Measurements from ENCODE around the gene ARHGAP25. TPM values are rescaled to one million over a fixed set of nuclear protein-coding genes. Genes with fewer than 3 reads are reported as not detected.

The ARHGAP25 gene
- total RNA-seq, 4 donors from 2014 or later, result 3.7 to 9.3 (median 5.4) TPM

GRCh38 chr2:68796295-68796905 is 61.8 kb downstream of the ARHGAP25 start:
- H3K4me3 ChIP-seq, result no peak overlapping the region
- H3K27ac ChIP-seq (replicated peaks in 1 of 4), result no peak overlapping the region
- H3K27me3 ChIP-seq, result no peaks in the 10 kb centered on the region
- WGBS, result 86% methylated on average over 3 of the region's 3 CpGs
- no peaks in the 10 kb centered on the region for H3K9me3 ChIP-seq
- TF ChIP-seq POLR2AphosphoS5 (IDR thresholded peaks at IDR 0.05) (no peak), EP300 (IDR thresholded peaks at IDR 0.05) (no peak), POLR2A (IDR thresholded peaks at IDR 0.05; ENCODE audit: low read depth) (no peak)
- TF ChIP-seq, protein P1, sequence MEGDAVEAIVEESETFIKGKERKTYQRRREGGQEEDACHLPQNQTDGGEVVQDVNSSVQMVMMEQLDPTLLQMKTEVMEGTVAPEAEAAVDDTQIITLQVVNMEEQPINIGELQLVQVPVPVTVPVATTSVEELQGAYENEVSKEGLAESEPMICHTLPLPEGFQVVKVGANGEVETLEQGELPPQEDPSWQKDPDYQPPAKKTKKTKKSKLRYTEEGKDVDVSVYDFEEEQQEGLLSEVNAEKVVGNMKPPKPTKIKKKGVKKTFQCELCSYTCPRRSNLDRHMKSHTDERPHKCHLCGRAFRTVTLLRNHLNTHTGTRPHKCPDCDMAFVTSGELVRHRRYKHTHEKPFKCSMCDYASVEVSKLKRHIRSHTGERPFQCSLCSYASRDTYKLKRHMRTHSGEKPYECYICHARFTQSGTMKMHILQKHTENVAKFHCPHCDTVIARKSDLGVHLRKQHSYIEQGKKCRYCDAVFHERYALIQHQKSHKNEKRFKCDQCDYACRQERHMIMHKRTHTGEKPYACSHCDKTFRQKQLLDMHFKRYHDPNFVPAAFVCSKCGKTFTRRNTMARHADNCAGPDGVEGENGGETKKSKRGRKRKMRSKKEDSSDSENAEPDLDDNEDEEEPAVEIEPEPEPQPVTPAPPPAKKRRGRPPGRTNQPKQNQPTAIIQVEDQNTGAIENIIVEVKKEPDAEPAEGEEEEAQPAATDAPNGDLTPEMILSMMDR (IDR thresholded peaks at IDR 0.05), result no peak
- H3K4me1 ChIP-seq, result peaks cover 0 to 4% (median 0%) of the 10 kb centered on the region in 4 donors
- DNase-seq (ENCODE audit: extremely low spot score), result no peak
- H3K36me3 ChIP-seq, result peaks cover 0 to 4% (median 0%) of the 10 kb centered on the region in 4 donors
- intact Hi-C loops (cut with DNase I), result no loop called here

DNA sequence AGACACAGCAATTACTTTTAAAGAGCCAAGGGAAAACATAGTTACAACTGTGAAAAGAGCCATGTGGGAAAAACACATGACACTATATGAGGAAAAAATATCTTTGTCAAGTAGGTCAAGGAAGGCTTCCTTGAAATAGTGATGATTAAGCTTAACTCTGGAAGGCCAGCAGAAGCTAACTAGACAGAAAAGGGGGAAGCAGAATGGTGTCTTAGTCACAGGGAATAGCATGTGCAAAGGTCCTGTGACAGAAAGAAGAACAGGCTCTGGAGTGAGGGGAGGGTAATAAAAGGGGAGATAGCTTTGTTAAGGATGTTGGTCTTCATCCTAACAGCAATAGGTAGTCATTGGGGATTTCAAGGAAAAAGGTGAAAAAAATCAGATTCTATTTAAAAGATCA is 64.0 kb downstream of the ARHGAP25 start:
- H3K27me3 ChIP-seq, result no peaks in the 10 kb centered on the region
- peaks cover 0 to 4% (median 0%) of the 10 kb centered on the region in 4 donors for H3K36me3 ChIP-seq
- no peaks in the 10 kb centered on the region for H3K9me3 ChIP-seq
- H3K4me1 ChIP-seq, result peaks cover 0 to 4% (median 0%) of the 10 kb centered on the region in 4 donors
- intact Hi-C loops (cut with DNase I), result no loop called here
- TF ChIP-seq, protein P1 (IDR thresholded peaks at IDR 0.05), result no peak
- TF ChIP-seq POLR2A (IDR thresholded peaks at IDR 0.05; ENCODE audit: low read depth), result no peak
- no peak for TF ChIP-seq POLR2AphosphoS5 (IDR thresholded peaks at IDR 0.05)
- TF ChIP-seq EP300 (IDR thresholded peaks at IDR 0.05), result no peak
- no peak overlapping the region for H3K4me3 ChIP-seq
- DNase-seq (ENCODE audit: extremely low spot score), result no peak
- H3K27ac ChIP-seq (replicated peaks in 1 of 4), result no peak overlapping the region

DNA sequence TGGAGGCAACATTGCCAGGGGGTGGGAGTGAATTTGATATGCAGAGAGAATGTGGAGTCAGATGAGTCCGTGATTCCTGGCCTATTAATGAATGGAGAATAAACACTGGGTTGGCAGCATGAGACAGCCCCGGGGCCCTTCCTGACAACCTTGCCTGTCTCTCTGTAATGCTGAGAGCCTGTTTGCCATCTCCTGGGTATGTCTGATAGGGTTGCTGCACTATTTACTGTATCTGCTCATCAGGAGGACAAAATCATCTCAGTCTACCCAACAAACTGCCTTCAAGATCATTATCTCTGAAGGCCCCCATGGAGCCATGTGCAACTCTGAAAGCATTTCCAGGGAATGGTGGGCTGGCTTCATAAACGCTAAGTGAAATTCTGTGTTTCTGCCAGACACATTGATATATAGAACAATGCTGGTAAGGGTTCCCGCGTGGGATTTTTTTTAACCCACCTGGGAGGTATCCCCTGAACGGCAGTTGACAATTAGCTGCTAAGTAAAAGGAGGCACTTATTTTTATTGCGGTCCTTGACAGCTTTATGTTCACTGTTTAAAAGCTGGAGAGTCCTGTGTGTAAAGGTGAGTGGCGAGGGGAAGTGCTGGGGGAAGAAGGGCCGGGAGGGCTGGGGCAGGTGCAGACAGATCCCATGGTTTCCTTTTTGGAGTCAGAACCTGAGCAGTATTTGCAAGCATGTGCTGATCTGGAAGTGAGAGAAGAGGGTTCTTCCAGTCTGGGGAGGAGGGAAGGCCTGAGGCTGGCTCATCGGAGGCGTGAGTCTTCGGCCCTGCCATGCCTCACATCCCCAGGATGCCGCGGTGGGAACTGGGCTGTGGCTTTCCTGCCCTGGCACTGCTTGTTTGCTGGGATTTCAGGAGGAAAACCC is 64.8 kb downstream of the ARHGAP25 start:
- TF ChIP-seq POLR2AphosphoS5 (IDR thresholded peaks at IDR 0.05) (no peak), EP300 (IDR thresholded peaks at IDR 0.05) (no peak), POLR2A (IDR thresholded peaks at IDR 0.05; ENCODE audit: low read depth) (no peak)
- TF ChIP-seq, protein P1 (IDR thresholded peaks at IDR 0.05), result no peak
- Histone ChIP-seq H3K36me3 (peaks cover 0 to 4% (median 0%) of the 10 kb centered on the region in 4 donors), H3K27me3 (no peaks in the 10 kb centered on the region), H3K27ac (replicated peaks in 1 of 4) (no peak overlapping the region), H3K9me3 (no peaks in the 10 kb centered on the region), H3K4me1 (peaks cover 0 to 4% (median 0%) of the 10 kb centered on the region in 4 donors), H3K4me3 (no peak overlapping the region)
- intact Hi-C loops (cut with DNase I), result no loop called here
- WGBS, result 81% methylated on average over 14 of the region's 14 CpGs
- DNase-seq (ENCODE audit: extremely low spot score), result no peak

- TF ChIP-seq EP300 (IDR thresholded peaks at IDR 0.05), result no peak
- no peak for TF ChIP-seq POLR2AphosphoS5 (IDR thresholded peaks at IDR 0.05)
- no peak for TF ChIP-seq POLR2A (IDR thresholded peaks at IDR 0.05; ENCODE audit: low read depth)
- TF ChIP-seq, protein P1 (IDR thresholded peaks at IDR 0.05), result no peak
- Histone ChIP-seq H3K9me3 (no peaks in the 10 kb centered on the region), H3K4me3 (no peak overlapping the region), H3K36me3 (peaks cover 0 to 4% (median 0%) of the 10 kb centered on the region in 4 donors), H3K27me3 (no peaks in the 10 kb centered on the region), H3K27ac (replicated peaks in 1 of 4) (no peak overlapping the region), H3K4me1 (peaks cover 0 to 4% (median 0%) of the 10 kb centered on the region in 4 donors)
- 88% methylated on average over 4 of the region's 4 CpGs for WGBS
- intact Hi-C loops (cut with DNase I), result no loop called here
- no peak for DNase-seq (ENCODE audit: extremely low spot score)
These were observed 65.4 kb downstream of the ARHGAP25 start for GRCh38 chr2:68800027-68800401.

All from esophagus muscularis mucosa (tissue), 4 donors.